K562 (cell line): ENCODE results near the gene ZNF471. TPM values are rescaled to one million over a fixed set of nuclear protein-coding genes. Genes with fewer than 3 reads are reported as not detected.
A peak's percentile ranks its signal among the peaks of the same experiment; 100 is the strongest.

Experiments used
- ATAC-seq: fragments of 200-7000 bp; cut with Tn5 transposase; 3 replicates; pipeline ENCODE4 v1.9.1; 2020; ENCODE audit warnings: moderate library complexity
- BruUV-seq: library from RNA; stranded (reverse); fragments of 400-500 nt; replicated peaks from 2 replicates; lab custom pipeline; 2021; lab: Mats Ljungman, UMichigan
- CTCF ChIA-PET: fragments of 300-600 bp; formaldehyde crosslinking; extraction: SDS; loops from one replicate; lab custom pipeline; 2021; ENCODE audit warnings: low intra/inter-chr PET ratio; lab: Yijun Ruan, JAX
- POLR2A ChIA-PET: fragments of 300-600, 350-650 bp; sonication (Branson Sonifier 250); formaldehyde crosslinking; extraction: SDS; loops from one replicate; lab custom pipeline; 2021; ENCODE audit warnings: antibody characterized with exemption, inconsistent platforms; lab: Yijun Ruan, JAX
- DNase-seq, 4 experiments: peaks; one replicate each; pipeline versions ENCODE4 v3.0.0 to v3.0.0-alpha.2; 2011 to 2018; ENCODE audit warnings: low spot score in 3 of 4, mixed read lengths in 3 of 4; ENCODE audit errors: extremely low read depth in 1 of 4
- FAIRE-seq: peaks from 2 replicates; lab custom pipeline; 2011; peaks lifted over from hg19 to GRCh38; lab: Jason Lieb, UNC
- H2AFZ ChIP-seq: 2 replicates; pipeline ENCODE4 v1.6.0; 2011; ENCODE audit warnings: low read depth, low read length, control low read depth, inconsistent platforms
- H3K27ac ChIP-seq: fragments of 200-600 bp; 3 replicates; pipeline ENCODE4 v1.8.0; 2011; ENCODE audit warnings: low read depth, mild to moderate bottlenecking, control low read depth, inconsistent platforms, low read length, moderate library complexity, mixed read lengths; ENCODE audit errors: extremely low read depth
- H3K27me3 ChIP-seq, 2 experiments: fragments of 300-600 bp in 1 of 2; 2 replicates in 1 of 2; 3 replicates in 1 of 2; pipeline versions ENCODE4 v1.6.0 to v1.8.0; 2011; ENCODE audit warnings: inconsistent platforms in 2 of 2, low read length in 2 of 2, mild to moderate bottlenecking in 1 of 2, mixed read lengths in 1 of 2, moderate library complexity in 1 of 2; ENCODE audit not compliant: control insufficient read depth in 2 of 2, insufficient read depth in 2 of 2
- H3K36me3 ChIP-seq: fragments of 300-600 bp; 3 replicates; pipeline ENCODE4 v1.8.0; 2011; ENCODE audit warnings: mild to moderate bottlenecking, low read length, inconsistent platforms; ENCODE audit not compliant: control insufficient read depth, insufficient read depth
- H3K4me1 ChIP-seq, 2 experiments: fragments of 200-600 bp in 1 of 2; replicated peaks in 1 of 2; 2 replicates in 1 of 2; 3 replicates in 1 of 2; pipeline versions ENCODE4 v1.5.1 to v1.8.0; 2011; ENCODE audit warnings: inconsistent platforms in 2 of 2, low read length in 2 of 2, mild to moderate bottlenecking in 1 of 2, mixed read lengths in 1 of 2, moderate library complexity in 1 of 2; ENCODE audit not compliant: control insufficient read depth in 2 of 2, insufficient read depth in 2 of 2
- H3K4me2 ChIP-seq: 2 replicates; pipeline ENCODE4 v1.6.1; 2011; ENCODE audit warnings: low read length, control low read depth, inconsistent platforms, mixed read lengths; ENCODE audit not compliant: insufficient read depth
- H3K4me3 ChIP-seq: fragments of 200-600 bp; sonication (generic), shearing (Covaris generic); 2 replicates; pipeline ENCODE4 v1.5.1; 2016; ENCODE audit warnings: control low read depth, inconsistent platforms
- H3K79me2 ChIP-seq: fragments of 200-600 bp; 3 replicates; pipeline ENCODE4 v1.8.0; 2011; ENCODE audit warnings: low read length, inconsistent platforms; ENCODE audit not compliant: control insufficient read depth, insufficient read depth
- H3K9ac ChIP-seq, 2 experiments: 2 replicates each; pipeline versions ENCODE4 v1.6.0 to v1.6.1; 2011; ENCODE audit warnings: low read depth in 2 of 2, low read length in 2 of 2, control low read depth in 1 of 2, inconsistent platforms in 1 of 2, mild to moderate bottlenecking in 1 of 2, mixed read lengths in 1 of 2; ENCODE audit not compliant: insufficient read depth in 1 of 2
- H3K9me1 ChIP-seq: one replicate; pipeline ENCODE4 v1.6.0; 2011; ENCODE audit warnings: inconsistent platforms, mild to moderate bottlenecking, low read length, moderate library complexity; ENCODE audit not compliant: control insufficient read depth, insufficient read depth
- H3K9me3 ChIP-seq: replicated peaks from 2 replicates; pipeline ENCODE4 v1.5.1; 2011; ENCODE audit warnings: low read depth, low read length, inconsistent platforms; ENCODE audit not compliant: control insufficient read depth, insufficient read depth
- H4K20me1 ChIP-seq: replicated peaks from 2 replicates; pipeline ENCODE4 v1.6.1; 2011; ENCODE audit warnings: low read length, inconsistent platforms, mixed read lengths; ENCODE audit not compliant: control insufficient read depth, insufficient read depth
- E2F4 ChIP-seq: sonication (generic); formaldehyde crosslinking; IDR thresholded peaks from 2 replicates; pipeline ENCODE4 v1.8.0; 2022; ENCODE audit warnings: mild to moderate bottlenecking, low read depth, missing genetic modification reagents
- ZNF274 ChIP-seq: IDR thresholded peaks from 2 replicates; pipeline ENCODE4 v1.6.1; 2011; ENCODE audit warnings: low read depth, mild to moderate bottlenecking, low read length, moderate library complexity, borderline replicate concordance
- ZNF740 ChIP-seq, 3 experiments: fragments of 200-800 bp in 1 of 3; sonication (Bioruptor generic) in 1 of 3; sonication (generic) in 1 of 3; formaldehyde crosslinking in 1 of 3; IDR thresholded peaks; 2 replicates each; pipeline versions ENCODE4 v1.6.1 to v1.8.0; 2016 to 2022; ENCODE audit warnings: mild to moderate bottlenecking in 2 of 3, missing compliant biosample characterization in 2 of 3, missing genetic modification characterization in 2 of 3, missing genetic modification reagents in 1 of 3
- WGBS: fragments of 100-300 bp; shearing (Covaris generic); methylation state at CpG from one replicate; pipeline ENCODE4 v1.1.6; 2016; ENCODE audit warnings: low coverage, mixed read lengths; ENCODE audit not compliant: insufficient coverage; ENCODE audit errors: missing lambda C conversion rate; 5-methylcytosine and 5-hydroxymethylcytosine counted together
- in situ Hi-C: fragments of 300-500 bp; cut with MboI; formaldehyde crosslinking; loops from 4 replicates; pipeline ENCODE4 v1.15.0; 2018; ENCODE audit warnings: inconsistent platforms, mixed read lengths
- intact Hi-C: fragments of 100-400 bp; cut with micrococcal nuclease; formaldehyde crosslinking; loops from 2 replicates; pipeline ENCODE4 v1.14.2; 2022
- polyA plus RNA-seq, 8 experiments: library from polyadenylated mRNA; depleted of rRNA in 4 of 8; stranded (reverse) in 5 of 8; unstranded in 3 of 8; fragments of >200 nt; fragmentation: Nextera tagmentation in 2 of 8; fragmentation: Illumina TruSeq in 1 of 8; extraction: Ambion mirVana in 2 of 8; extraction: Trizol in 1 of 8; gene quantifications; 2 replicates each; pipeline versions ENCODE4 v1.2.1 to v1.2.3, GENCODE V29; 2011 to 2014; ENCODE audit warnings: inconsistent platforms in 1 of 8, missing spikeins in 1 of 8
- total RNA-seq, 7 experiments: library from RNA; depleted of rRNA in 6 of 7; stranded (reverse); fragments of >200 nt in 6 of 7; fragmentation: Illumina TruSeq in 2 of 7; extraction: Trizol in 2 of 7; gene quantifications; 2 replicates each; pipeline versions ENCODE4 v1.2.1 to v1.2.3, GENCODE V29; 2011 to 2021; ENCODE audit warnings: low replicate concordance in 1 of 7
- TF ChIP-seq, protein P1 (sequence below): fragments of 450-650 bp; IDR thresholded peaks from 2 replicates; pipeline ENCODE4 v1.6.1; 2016; ENCODE audit warnings: missing biosample characterization, missing genetic modification characterization

The ZNF471 gene
- total and polyA plus RNA-seq, 9 of the 15 experiments (the other 6 are each of a cell fraction or from before 2014, with no cell fraction given): not detected

- no peak overlapping the region for H3K4me3 ChIP-seq
- no peaks in the 10 kb centered on the region for H3K79me2 ChIP-seq
- TF ChIP-seq ZNF740 (CRISPR knock-in tag; IDR thresholded peaks at IDR 0.05) (no peak), ZNF740 (tag; IDR thresholded peaks at IDR 0.05) (no peak), E2F4 (CRISPR knock-in tag) (no peak), ZNF274 (peak; percentile 89)
- TF ChIP-seq, protein P1, sequence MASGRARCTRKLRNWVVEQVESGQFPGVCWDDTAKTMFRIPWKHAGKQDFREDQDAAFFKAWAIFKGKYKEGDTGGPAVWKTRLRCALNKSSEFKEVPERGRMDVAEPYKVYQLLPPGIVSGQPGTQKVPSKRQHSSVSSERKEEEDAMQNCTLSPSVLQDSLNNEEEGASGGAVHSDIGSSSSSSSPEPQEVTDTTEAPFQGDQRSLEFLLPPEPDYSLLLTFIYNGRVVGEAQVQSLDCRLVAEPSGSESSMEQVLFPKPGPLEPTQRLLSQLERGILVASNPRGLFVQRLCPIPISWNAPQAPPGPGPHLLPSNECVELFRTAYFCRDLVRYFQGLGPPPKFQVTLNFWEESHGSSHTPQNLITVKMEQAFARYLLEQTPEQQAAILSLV (tag): no peak
- peaks cover 2% of the 10 kb centered on the region; the same call in 1 of the 2 replicates for H3K9me3 ChIP-seq
- no peak overlapping the region for H3K27ac ChIP-seq
- CTCF ChIA-PET: no interaction called here
- DNase-seq: no peak
- H3K27me3 ChIP-seq: no peaks in the 10 kb centered on the region
- H3K4me1 ChIP-seq: no peaks in the 10 kb centered on the region
- no peaks in the 10 kb centered on the region for H3K36me3 ChIP-seq
- no peak for ATAC-seq
- POLR2A ChIA-PET: no interaction called here
- 3% methylated on average over 4 of the region's 4 CpGs for WGBS
- in situ Hi-C loops: no loop called here
- no peaks in the 10 kb centered on the region for H4K20me1 ChIP-seq
- intact Hi-C loops: no loop called here
- no peak for FAIRE-seq
- no peaks in the 10 kb centered on the region for H3K9me1 ChIP-seq
- no peak overlapping the region for H2AFZ ChIP-seq
- no peak overlapping the region for H3K9ac ChIP-seq
- H3K4me2 ChIP-seq: no peak overlapping the region
- BruUV-seq: no TSS peak
Observed at GRCh38 chr19:56525214-56525860, 17.7 kb downstream of the ZNF471 start.
